ENCODE data around the gene SLC6A15. TPM values are rescaled to one million over a fixed set of nuclear protein-coding genes. Genes with fewer than 3 reads are reported as not detected.

SLC6A15 gene
- total RNA-seq, 4 donors from 2014 or later: 2.4 to 10.1 (median 3.6) TPM

- WGBS, 2 donors: 75 to 83% methylated on average over 1 of the region's 1 CpG
- no peak overlapping the region for H3K4me3 ChIP-seq (ENCODE audit: low read depth, poor library complexity, severe bottlenecking)
- intact Hi-C loops (cut with DNase I; ENCODE audit: low total_unique reads): no loop called here
- no peak for DNase-seq (ENCODE audit: low spot score in 2 of 2)
- TF ChIP-seq POLR2A (IDR thresholded peaks at IDR 0.05) (no peak), CTCF (IDR thresholded peaks at IDR 0.05) (no peak)
Measured at GRCh38 chr12:84813780-84814663, 98.6 kb downstream of the SLC6A15 start.

- DNase-seq (ENCODE audit: low spot score in 2 of 2): no peak
- H3K4me3 ChIP-seq (ENCODE audit: low read depth, poor library complexity, severe bottlenecking): no peak overlapping the region
- TF ChIP-seq POLR2A (IDR thresholded peaks at IDR 0.05): no peak
- no peak for TF ChIP-seq CTCF (IDR thresholded peaks at IDR 0.05)
- intact Hi-C loops (cut with DNase I; ENCODE audit: low total_unique reads): no loop called here
- WGBS, 2 donors: 59 to 97% methylated on average over 3 of the region's 3 CpGs
Measured at GRCh38 chr12:84811291-84811690, 101.3 kb downstream of the SLC6A15 start.

- DNase-seq (ENCODE audit: low spot score in 2 of 2): no peak
- WGBS, 2 donors: 89 to 97% methylated on average over 1 of the region's 1 CpG
- TF ChIP-seq POLR2A (IDR thresholded peaks at IDR 0.05): no peak
- no peak for TF ChIP-seq CTCF (IDR thresholded peaks at IDR 0.05)
- H3K4me3 ChIP-seq (ENCODE audit: low read depth, poor library complexity, severe bottlenecking): no peak overlapping the region
- intact Hi-C loops (cut with DNase I; ENCODE audit: low total_unique reads): no loop called here
Measured at GRCh38 chr12:84810611-84811010, 102.0 kb downstream of the SLC6A15 start.

Other genes with a start within 250 kb of the SLC6A15 start
- gene TSPAN19, start 123.5 kb upstream of the SLC6A15 start, total RNA-seq: not detected
- gene LRRIQ1, start 123.6 kb upstream of the SLC6A15 start, total RNA-seq: not detected